Ovary (tissue), 3 donors: Measurements from ENCODE around the gene FOXO1.

ENCODE experiments used
- POLR2A ChIP-seq: fragments of 450-650 bp; IDR thresholded peaks from one replicate; pipeline ENCODE4 v1.6.1; 2017; ENCODE audit warnings: antibody characterized with exemption, mild to moderate bottlenecking, moderate library complexity
- TF ChIP-seq, protein P1 (sequence below), 3 donors: fragments of 450-650 bp in 2 of 3; fragments of 200-600 bp in 1 of 3; IDR thresholded peaks; one replicate each; pipeline versions ENCODE4 v1.5.1 to v1.8.0; 2016 to 2022; ENCODE audit warnings: antibody characterized with exemption in 3 of 3, mild to moderate bottlenecking in 1 of 3
- donor health status: DM: no; HTN: no; CAD: no.

DNA sequence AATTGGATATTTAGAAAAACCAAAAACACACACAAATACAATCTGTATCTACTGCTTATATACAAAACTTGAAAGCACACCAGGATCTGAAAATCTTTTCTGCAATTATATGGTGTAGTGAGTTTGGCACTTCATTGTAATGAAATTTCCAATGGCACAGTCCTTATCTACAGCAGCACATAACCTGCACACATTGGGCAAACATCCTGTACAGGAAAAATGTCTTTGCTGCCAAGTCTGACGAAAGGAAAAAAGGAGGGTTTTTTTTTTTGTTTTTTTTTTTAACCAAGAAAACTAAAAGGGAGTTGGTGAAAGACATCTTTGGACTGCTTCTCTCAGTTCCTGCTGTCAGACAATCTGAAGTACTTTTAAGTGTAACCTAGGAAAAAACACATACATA, 107.8 kb downstream of the FOXO1 start:
- TF ChIP-seq, protein P1, sequence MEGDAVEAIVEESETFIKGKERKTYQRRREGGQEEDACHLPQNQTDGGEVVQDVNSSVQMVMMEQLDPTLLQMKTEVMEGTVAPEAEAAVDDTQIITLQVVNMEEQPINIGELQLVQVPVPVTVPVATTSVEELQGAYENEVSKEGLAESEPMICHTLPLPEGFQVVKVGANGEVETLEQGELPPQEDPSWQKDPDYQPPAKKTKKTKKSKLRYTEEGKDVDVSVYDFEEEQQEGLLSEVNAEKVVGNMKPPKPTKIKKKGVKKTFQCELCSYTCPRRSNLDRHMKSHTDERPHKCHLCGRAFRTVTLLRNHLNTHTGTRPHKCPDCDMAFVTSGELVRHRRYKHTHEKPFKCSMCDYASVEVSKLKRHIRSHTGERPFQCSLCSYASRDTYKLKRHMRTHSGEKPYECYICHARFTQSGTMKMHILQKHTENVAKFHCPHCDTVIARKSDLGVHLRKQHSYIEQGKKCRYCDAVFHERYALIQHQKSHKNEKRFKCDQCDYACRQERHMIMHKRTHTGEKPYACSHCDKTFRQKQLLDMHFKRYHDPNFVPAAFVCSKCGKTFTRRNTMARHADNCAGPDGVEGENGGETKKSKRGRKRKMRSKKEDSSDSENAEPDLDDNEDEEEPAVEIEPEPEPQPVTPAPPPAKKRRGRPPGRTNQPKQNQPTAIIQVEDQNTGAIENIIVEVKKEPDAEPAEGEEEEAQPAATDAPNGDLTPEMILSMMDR (IDR thresholded peaks at IDR 0.05): no peak
- TF ChIP-seq POLR2A: no peak
